SK-N-MC (cell line): ENCODE results near the gene SELP.
"Not testable (repeated sequence)": the region's sequence is repeated elsewhere in the genome, so short reads cannot be mapped to it uniquely, and the experiment has no call there.

Experiments used
- EZH2 ChIP-seq: fragments of 200-600 bp; sonication (generic); IDR thresholded peaks from one replicate; pipeline ENCODE4 v1.6.1; 2017; ENCODE audit warnings: antibody characterized with exemption
- POLR2AphosphoS5 ChIP-seq: IDR thresholded peaks from 2 replicates; pipeline ENCODE4 v1.6.1; 2012; ENCODE audit warnings: mild to moderate bottlenecking, low read depth, low read length, borderline replicate concordance

DNA sequence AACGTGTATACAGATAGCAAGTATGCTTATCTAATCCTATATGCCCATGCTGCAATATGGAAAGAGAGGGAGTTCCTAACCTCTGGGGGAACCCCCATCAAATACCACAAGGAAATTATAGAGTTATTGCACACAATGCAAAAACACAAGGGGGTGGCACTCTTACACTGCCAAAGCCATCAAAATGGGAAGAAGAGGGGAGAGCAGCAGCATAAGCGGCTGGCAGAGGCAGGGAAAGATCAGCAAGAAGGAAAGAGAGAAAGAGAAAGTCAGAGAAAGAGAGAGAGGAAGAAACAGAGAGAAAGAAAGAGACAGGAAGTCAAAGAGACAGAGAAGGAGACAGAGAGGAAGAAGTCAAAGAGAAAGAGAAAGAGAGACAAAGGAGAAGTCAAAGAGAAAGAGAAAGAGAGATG, 37.3 kb upstream of the SELP start:
- TF ChIP-seq EZH2, POLR2AphosphoS5: not testable (repeated sequence)
